ENCODE measurements around the gene PPFIA1.

Gene PPFIA1

DNA sequence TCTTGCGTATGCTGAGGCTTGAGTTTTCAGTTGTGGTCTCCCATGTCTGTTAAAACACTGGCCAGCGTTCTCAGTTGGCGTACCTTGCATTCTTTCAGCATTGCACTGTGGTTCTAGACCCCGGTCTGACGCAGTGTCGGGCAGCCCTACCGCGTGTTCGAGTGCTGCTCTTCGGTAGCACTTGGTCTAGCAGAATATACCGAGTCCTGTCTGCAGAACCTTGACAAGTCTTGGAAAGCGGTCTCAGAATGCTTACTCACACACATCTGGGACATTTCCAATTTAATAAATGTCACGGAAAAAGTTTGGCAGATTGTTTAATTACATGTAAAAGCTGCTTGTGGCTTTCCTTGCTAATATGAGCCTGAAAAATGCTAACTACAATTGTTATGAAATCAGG, 32.6 kb downstream of the PPFIA1 start:
- Histone ChIP-seq H3K4me1 (ENCODE audit: control insufficient read depth in 1 of 2, insufficient read depth in 1 of 2, low read depth in 1 of 2, low read length in 1 of 2) (no peaks in the 10 kb centered on the region), H3K9me3 (no peaks in the 10 kb centered on the region), H3K27me3 (no peaks in the 10 kb centered on the region), H3K4me3 (ENCODE audit: low read depth in 1 of 2, low read length in 1 of 2) (no peak overlapping the region), H3K27ac (no peak overlapping the region), H3K36me3 (peaks cover 73% of the 10 kb centered on the region)
- TF ChIP-seq, protein P1, sequence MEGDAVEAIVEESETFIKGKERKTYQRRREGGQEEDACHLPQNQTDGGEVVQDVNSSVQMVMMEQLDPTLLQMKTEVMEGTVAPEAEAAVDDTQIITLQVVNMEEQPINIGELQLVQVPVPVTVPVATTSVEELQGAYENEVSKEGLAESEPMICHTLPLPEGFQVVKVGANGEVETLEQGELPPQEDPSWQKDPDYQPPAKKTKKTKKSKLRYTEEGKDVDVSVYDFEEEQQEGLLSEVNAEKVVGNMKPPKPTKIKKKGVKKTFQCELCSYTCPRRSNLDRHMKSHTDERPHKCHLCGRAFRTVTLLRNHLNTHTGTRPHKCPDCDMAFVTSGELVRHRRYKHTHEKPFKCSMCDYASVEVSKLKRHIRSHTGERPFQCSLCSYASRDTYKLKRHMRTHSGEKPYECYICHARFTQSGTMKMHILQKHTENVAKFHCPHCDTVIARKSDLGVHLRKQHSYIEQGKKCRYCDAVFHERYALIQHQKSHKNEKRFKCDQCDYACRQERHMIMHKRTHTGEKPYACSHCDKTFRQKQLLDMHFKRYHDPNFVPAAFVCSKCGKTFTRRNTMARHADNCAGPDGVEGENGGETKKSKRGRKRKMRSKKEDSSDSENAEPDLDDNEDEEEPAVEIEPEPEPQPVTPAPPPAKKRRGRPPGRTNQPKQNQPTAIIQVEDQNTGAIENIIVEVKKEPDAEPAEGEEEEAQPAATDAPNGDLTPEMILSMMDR (IDR thresholded peaks at IDR 0.05) = no peak

DNA sequence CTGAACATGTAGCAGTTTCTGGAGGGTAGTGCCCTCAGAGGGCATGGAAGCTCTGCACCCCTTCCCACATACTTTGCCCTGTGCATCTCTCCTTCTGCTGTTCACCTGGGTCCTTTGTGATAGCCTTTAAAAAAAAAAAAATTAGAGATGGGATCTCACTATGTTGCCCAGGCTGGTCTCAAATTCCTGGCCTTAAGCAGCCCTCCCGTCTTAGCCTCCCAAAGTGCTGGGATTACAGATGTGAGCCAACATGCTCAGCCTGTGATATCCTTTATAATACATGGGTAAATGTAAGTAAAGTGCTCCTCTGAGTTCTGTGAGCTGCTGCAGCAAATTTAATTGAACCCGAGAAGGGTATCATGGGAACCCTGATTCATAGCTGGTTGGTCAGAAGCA, 33.7 kb downstream of the PPFIA1 start:
- H3K9me3 ChIP-seq = no peaks in the 10 kb centered on the region
- peaks cover 75% of the 10 kb centered on the region for H3K36me3 ChIP-seq
- H3K27me3 ChIP-seq = no peaks in the 10 kb centered on the region
- H3K4me1 ChIP-seq (ENCODE audit: control insufficient read depth in 1 of 2, insufficient read depth in 1 of 2, low read depth in 1 of 2, low read length in 1 of 2) = no peaks in the 10 kb centered on the region
- H3K27ac ChIP-seq = no peak overlapping the region
- TF ChIP-seq, protein P1 (IDR thresholded peaks at IDR 0.05) = no peak
- H3K4me3 ChIP-seq (ENCODE audit: low read depth in 1 of 2, low read length in 1 of 2) = no peak overlapping the region

DNA sequence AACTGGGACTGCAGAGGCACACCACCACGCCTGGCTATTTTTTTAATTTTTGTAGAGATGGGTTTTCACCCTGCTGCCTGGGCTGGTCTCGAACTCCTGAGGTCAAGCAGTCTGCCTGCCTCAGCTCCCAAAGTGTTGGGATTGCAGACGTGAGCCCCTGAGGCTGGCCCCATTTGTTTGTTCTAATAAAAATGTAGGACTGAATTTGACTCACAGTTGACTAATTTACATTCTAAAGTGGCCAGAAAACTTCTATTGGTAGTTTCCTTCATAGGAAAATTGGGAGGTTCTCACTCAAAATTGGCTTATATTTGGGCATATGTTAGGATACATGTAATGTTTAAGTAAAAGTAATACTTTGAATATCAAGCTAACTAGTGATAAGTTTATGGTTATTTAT, 35.0 kb downstream of the PPFIA1 start:
- no peaks in the 10 kb centered on the region for H3K4me1 ChIP-seq (ENCODE audit: control insufficient read depth in 1 of 2, insufficient read depth in 1 of 2, low read depth in 1 of 2, low read length in 1 of 2)
- no peaks in the 10 kb centered on the region for H3K27me3 ChIP-seq
- no peaks in the 10 kb centered on the region for H3K9me3 ChIP-seq
- TF ChIP-seq, protein P1 (IDR thresholded peaks at IDR 0.05) = no peak
- no peak overlapping the region for H3K27ac ChIP-seq
- peaks cover 68% of the 10 kb centered on the region for H3K36me3 ChIP-seq
- no peak overlapping the region for H3K4me3 ChIP-seq (ENCODE audit: low read depth in 1 of 2, low read length in 1 of 2)

DNA sequence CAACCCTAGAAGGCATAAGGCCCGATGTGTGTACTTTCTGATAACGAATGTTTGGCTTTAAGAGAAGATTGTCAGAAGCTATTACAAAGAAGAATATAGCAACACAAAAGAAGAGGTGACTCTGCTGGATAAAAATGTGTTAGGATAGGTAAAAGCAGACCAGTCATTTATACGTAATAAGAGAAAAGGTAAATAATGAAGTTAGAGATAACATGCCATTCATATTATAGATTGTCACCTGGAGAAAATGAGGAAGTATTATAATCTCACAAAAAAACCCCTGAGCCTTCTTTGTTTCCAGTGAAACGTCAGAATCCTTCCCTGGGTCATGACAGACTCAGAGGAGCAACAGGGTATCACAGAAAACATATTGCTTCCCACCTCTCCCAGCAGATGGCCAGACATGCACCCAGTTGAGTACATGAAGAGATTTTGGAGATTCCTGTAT, 36.1 kb downstream of the PPFIA1 start:
- Histone ChIP-seq H3K36me3 (peaks cover 58% of the 10 kb centered on the region), H3K9me3 (no peaks in the 10 kb centered on the region), H3K4me1 (ENCODE audit: control insufficient read depth in 1 of 2, insufficient read depth in 1 of 2, low read depth in 1 of 2, low read length in 1 of 2) (no peaks in the 10 kb centered on the region), H3K4me3 (ENCODE audit: low read depth in 1 of 2, low read length in 1 of 2) (no peak overlapping the region), H3K27ac (no peak overlapping the region), H3K27me3 (no peaks in the 10 kb centered on the region)
- TF ChIP-seq, protein P1 (IDR thresholded peaks at IDR 0.05) = no peak

DNA sequence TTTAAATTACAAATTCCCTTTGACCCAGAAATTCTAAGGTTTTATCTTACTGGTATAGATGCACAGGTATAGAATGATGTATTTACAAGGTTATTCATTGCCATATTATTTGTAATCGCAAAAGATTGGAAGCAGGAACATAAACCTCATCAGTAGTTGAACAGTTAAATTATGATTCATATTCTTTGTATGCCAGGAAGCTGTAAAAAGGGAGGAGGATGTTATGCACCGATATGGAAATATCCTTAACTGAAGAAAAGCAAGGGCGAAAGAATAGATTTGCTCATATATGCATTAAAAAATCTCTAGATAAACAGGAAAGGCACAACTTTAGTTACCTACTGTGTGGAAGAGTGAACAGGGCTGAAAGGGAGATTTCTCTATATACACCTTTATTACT, 36.7 kb downstream of the PPFIA1 start:
- TF ChIP-seq, protein P1 (IDR thresholded peaks at IDR 0.05) = no peak
- H3K9me3 ChIP-seq = no peaks in the 10 kb centered on the region
- no peaks in the 10 kb centered on the region for H3K4me1 ChIP-seq (ENCODE audit: control insufficient read depth in 1 of 2, insufficient read depth in 1 of 2, low read depth in 1 of 2, low read length in 1 of 2)
- no peak overlapping the region for H3K4me3 ChIP-seq (ENCODE audit: low read depth in 1 of 2, low read length in 1 of 2)
- H3K27me3 ChIP-seq = no peaks in the 10 kb centered on the region
- H3K36me3 ChIP-seq = peaks cover 54% of the 10 kb centered on the region
- H3K27ac ChIP-seq = no peak overlapping the region

DNA sequence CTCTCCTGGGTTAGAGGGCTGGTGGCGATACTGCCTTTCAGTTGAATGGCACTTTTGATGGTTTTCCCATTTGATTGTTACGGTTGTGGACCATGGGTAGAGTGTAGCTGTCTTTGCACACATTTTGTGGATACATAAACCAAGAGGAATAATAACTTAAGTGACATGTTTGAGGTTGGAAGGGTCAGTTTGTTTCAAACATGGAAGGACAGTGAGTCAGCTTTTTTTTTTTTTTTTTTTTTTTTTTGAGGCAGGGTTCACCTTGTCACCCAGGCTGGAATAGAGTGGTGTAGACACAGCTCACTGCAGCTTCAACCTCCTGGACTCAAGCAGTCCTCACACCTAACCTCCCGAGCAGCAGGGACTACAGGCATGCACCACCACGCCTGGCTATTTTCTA, 41.1 kb downstream of the PPFIA1 start:
- TF ChIP-seq, protein P1 (IDR thresholded peaks at IDR 0.05) = no peak
- Histone ChIP-seq H3K36me3 (peaks cover 35% of the 10 kb centered on the region), H3K4me3 (ENCODE audit: low read depth in 1 of 2, low read length in 1 of 2) (no peak overlapping the region), H3K27me3 (no peaks in the 10 kb centered on the region), H3K4me1 (ENCODE audit: control insufficient read depth in 1 of 2, insufficient read depth in 1 of 2, low read depth in 1 of 2, low read length in 1 of 2) (peaks cover 34% of the 10 kb centered on the region in 2 experiments), H3K9me3 (no peaks in the 10 kb centered on the region), H3K27ac (no peak overlapping the region)
